ENCODE data around the gene KCNN3.
"Not testable (repeated sequence)": the region's sequence is repeated elsewhere in the genome, so short reads cannot be mapped to it uniquely, and the experiment has no call there.

KCNN3 gene

GRCh38 chr1:154670310-154671270 is 199.5 kb downstream of the KCNN3 start:
- not testable (repeated sequence) for DNase-seq (ENCODE audit: insufficient read length, low spot score); FAIRE-seq

GRCh38 chr1:154669464-154670282 is 200.4 kb downstream of the KCNN3 start:
- TF ChIP-seq PAX5 (IDR thresholded peaks at IDR 0.05; ENCODE audit: insufficient read depth, low read length, severe bottlenecking) (no peak), POLR2A (IDR thresholded peaks at IDR 0.05; ENCODE audit: low read depth, low read length) (no peak), POLR2AphosphoS5 (IDR thresholded peaks at IDR 0.05; ENCODE audit: low read depth, low read length) (no peak), SPI1 (IDR thresholded peaks at IDR 0.05; ENCODE audit: low read depth, low read length) (no peak), POU2F2 (IDR thresholded peaks at IDR 0.05; ENCODE audit: low read depth, low read length) (no peak), TAF1 (IDR thresholded peaks at IDR 0.05; ENCODE audit: low read depth, low read length) (no peak)
- FAIRE-seq (peak; percentile 96), DNase-seq (ENCODE audit: insufficient read length, low spot score) (peak; percentile 73)

GRCh38 chr1:154666051-154666790 is 203.9 kb downstream of the KCNN3 start:
- DNase-seq (ENCODE audit: insufficient read length, low spot score) = no peak
- TF ChIP-seq POU2F2 (IDR thresholded peaks at IDR 0.05; ENCODE audit: low read depth, low read length) (no peak), PAX5 (IDR thresholded peaks at IDR 0.05; ENCODE audit: insufficient read depth, low read length, severe bottlenecking) (no peak), POLR2AphosphoS5 (IDR thresholded peaks at IDR 0.05; ENCODE audit: low read depth, low read length) (no peak), POLR2A (IDR thresholded peaks at IDR 0.05; ENCODE audit: low read depth, low read length) (no peak), TAF1 (IDR thresholded peaks at IDR 0.05; ENCODE audit: low read depth, low read length) (no peak), SPI1 (IDR thresholded peaks at IDR 0.05; ENCODE audit: low read depth, low read length) (no peak)
- no peak for FAIRE-seq

DNA sequence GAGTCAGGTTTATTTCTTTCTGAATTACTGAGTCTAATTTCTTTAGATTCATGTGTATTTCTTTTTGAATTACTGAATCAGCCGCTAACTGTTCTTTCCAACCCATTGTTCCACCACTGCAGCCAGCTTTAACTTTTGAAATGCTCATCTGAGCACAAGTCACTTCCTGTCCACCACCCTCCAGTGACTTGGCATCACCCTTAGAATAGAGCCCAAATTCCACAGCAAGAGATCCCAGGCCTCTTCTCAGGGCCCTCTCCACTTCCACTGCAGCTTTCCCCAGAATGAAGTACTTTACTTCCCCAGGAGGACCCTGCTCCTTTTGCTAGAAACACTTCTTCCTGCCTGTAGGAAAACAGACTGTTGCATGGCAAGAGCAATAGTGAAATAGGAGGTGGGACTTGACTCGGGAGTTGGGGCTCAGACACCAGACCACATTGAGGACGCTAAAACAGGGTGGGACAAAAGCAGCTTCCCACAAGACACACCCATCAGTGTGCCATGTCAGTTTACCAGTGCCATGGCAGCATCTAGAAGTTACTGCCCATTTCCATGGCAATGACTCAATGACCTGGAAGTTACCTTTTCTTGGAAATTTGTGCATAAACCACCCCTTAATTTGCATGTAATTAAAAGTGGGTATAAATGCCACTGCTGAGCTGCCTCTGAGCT is 205.6 kb downstream of the KCNN3 start:
- no peak for FAIRE-seq
- no peak for TF ChIP-seq TAF1 (IDR thresholded peaks at IDR 0.05; ENCODE audit: low read depth, low read length)
- TF ChIP-seq POU2F2 (IDR thresholded peaks at IDR 0.05; ENCODE audit: low read depth, low read length) = no peak
- TF ChIP-seq POLR2A (IDR thresholded peaks at IDR 0.05; ENCODE audit: low read depth, low read length) = no peak
- no peak for TF ChIP-seq PAX5 (IDR thresholded peaks at IDR 0.05; ENCODE audit: insufficient read depth, low read length, severe bottlenecking)
- no peak for TF ChIP-seq SPI1 (IDR thresholded peaks at IDR 0.05; ENCODE audit: low read depth, low read length)

DNA sequence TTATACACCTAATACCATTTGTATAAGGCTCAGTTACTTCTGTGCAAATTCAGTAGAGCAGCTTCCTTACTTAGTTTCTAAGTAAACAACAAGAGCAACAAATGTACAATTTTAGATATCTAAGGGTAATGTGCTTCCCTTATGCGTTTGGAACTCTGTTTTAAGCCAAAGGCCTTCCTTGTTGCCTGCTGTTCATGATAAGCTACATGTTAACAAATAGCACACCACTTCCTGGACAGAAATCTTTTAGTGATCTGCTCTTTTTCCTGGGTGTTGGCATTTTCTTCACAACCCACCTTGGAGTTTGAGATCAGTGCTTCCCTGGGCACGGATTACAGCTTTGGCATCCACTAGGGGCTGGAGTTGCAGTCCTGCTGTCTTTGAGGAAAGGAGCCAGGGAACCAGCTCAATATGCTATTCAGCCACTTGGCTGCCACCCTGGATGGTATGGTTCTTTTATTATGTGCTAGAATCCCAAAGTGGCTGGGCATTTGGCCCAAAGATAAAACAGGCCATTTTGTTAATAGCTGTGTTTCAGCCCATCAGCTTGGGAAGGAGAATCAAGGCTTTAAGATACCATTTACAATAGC is 206.5 kb downstream of the KCNN3 start:
- no peak for FAIRE-seq
- no peak for DNase-seq (ENCODE audit: insufficient read length, low spot score)
- no peak for TF ChIP-seq SPI1 (IDR thresholded peaks at IDR 0.05; ENCODE audit: low read depth, low read length)
- TF ChIP-seq POU2F2 (IDR thresholded peaks at IDR 0.05; ENCODE audit: low read depth, low read length) = no peak
- TF ChIP-seq TAF1 (IDR thresholded peaks at IDR 0.05; ENCODE audit: low read depth, low read length) = no peak
- TF ChIP-seq POLR2AphosphoS5 (IDR thresholded peaks at IDR 0.05; ENCODE audit: low read depth, low read length) = no peak
- TF ChIP-seq POLR2A (IDR thresholded peaks at IDR 0.05; ENCODE audit: low read depth, low read length) = no peak
- TF ChIP-seq PAX5 (IDR thresholded peaks at IDR 0.05; ENCODE audit: insufficient read depth, low read length, severe bottlenecking) = no peak

More for the DNA sequence above, 205.6 kb downstream of the KCNN3 start:
- DNase-seq (ENCODE audit: insufficient read length, low spot score) = no peak

- no peak for TF ChIP-seq TAF1 (IDR thresholded peaks at IDR 0.05; ENCODE audit: low read depth, low read length)
- no peak for TF ChIP-seq SPI1 (IDR thresholded peaks at IDR 0.05; ENCODE audit: low read depth, low read length)
- no peak for TF ChIP-seq POLR2AphosphoS5 (IDR thresholded peaks at IDR 0.05; ENCODE audit: low read depth, low read length)
- no peak for TF ChIP-seq PAX5 (IDR thresholded peaks at IDR 0.05; ENCODE audit: insufficient read depth, low read length, severe bottlenecking)
- no peak for TF ChIP-seq POLR2A (IDR thresholded peaks at IDR 0.05; ENCODE audit: low read depth, low read length)
- no peak for TF ChIP-seq POU2F2 (IDR thresholded peaks at IDR 0.05; ENCODE audit: low read depth, low read length)
- FAIRE-seq (peak; percentile 43), DNase-seq (ENCODE audit: insufficient read length, low spot score) (no peak)
Measured at GRCh38 chr1:154661110-154661509, 209.0 kb downstream of the KCNN3 start.

DNA sequence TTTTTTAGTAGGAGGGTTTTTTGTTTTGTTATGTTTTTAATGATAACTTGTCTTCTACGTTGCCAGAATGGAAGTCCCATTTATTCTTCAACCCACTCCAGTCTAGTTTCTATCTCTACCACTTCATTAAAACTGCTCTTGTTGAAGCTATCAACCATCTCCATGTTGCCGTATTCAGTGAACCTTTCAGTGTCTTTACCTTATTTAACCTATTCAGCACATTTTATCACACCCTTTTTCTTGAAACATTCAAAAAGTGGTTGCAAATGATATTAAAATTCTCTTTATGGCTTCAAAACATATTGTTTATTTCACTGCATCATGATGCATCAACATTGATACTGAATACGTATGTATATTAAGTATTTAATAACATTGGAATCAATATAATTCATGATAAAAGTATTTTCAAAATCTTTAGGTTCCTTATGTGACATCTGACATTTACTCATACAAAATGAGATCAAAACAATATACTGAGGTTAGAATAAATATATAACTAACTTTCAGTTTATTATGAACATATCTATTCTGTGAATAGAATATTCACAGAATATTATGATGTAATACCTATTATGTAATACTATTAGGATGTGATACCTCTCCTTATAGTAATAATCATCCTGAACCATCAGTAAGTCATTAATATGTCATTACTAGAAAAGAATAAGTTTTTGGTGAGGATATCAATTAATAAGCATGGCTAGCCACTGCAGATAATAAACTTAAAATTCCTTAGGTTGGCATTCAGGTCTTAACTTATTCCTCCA is 210.1 kb downstream of the KCNN3 start:
- no peak for FAIRE-seq
- no peak for DNase-seq (ENCODE audit: insufficient read length, low spot score)
- no peak for TF ChIP-seq PAX5 (IDR thresholded peaks at IDR 0.05; ENCODE audit: insufficient read depth, low read length, severe bottlenecking)
- TF ChIP-seq POU2F2 (IDR thresholded peaks at IDR 0.05; ENCODE audit: low read depth, low read length) = no peak
- no peak for TF ChIP-seq POLR2AphosphoS5 (IDR thresholded peaks at IDR 0.05; ENCODE audit: low read depth, low read length)
- TF ChIP-seq POLR2A (IDR thresholded peaks at IDR 0.05; ENCODE audit: low read depth, low read length) = no peak
- no peak for TF ChIP-seq SPI1 (IDR thresholded peaks at IDR 0.05; ENCODE audit: low read depth, low read length)
- no peak for TF ChIP-seq TAF1 (IDR thresholded peaks at IDR 0.05; ENCODE audit: low read depth, low read length)

- DNase-seq (ENCODE audit: insufficient read length, low spot score) = no peak
- FAIRE-seq = no peak
- TF ChIP-seq POLR2A (IDR thresholded peaks at IDR 0.05; ENCODE audit: low read depth, low read length) (no peak), POU2F2 (IDR thresholded peaks at IDR 0.05; ENCODE audit: low read depth, low read length) (no peak), TAF1 (IDR thresholded peaks at IDR 0.05; ENCODE audit: low read depth, low read length) (no peak), PAX5 (IDR thresholded peaks at IDR 0.05; ENCODE audit: insufficient read depth, low read length, severe bottlenecking) (no peak), SPI1 (IDR thresholded peaks at IDR 0.05; ENCODE audit: low read depth, low read length) (no peak), POLR2AphosphoS5 (IDR thresholded peaks at IDR 0.05; ENCODE audit: low read depth, low read length) (no peak)
Measured at GRCh38 chr1:154657556-154657955, 212.5 kb downstream of the KCNN3 start.

All from GM12891 (cell line).